ES-I3 (cell line): Measurements from ENCODE around the gene AVL9.

ENCODE experiments used
- H3K36me3 ChIP-seq: 2 replicates; pipeline ENCODE4 v1.6.1; 2013; ENCODE audit warnings: mild to moderate bottlenecking, low read length, control low read depth, moderate library complexity; ENCODE audit not compliant: insufficient read depth
- H3K4me1 ChIP-seq: 2 replicates; pipeline ENCODE4 v1.6.1; 2013; ENCODE audit warnings: mild to moderate bottlenecking, control low read depth, low read length; ENCODE audit not compliant: insufficient read depth
- H3K9ac ChIP-seq: 2 replicates; pipeline ENCODE4 v1.6.1; 2013; ENCODE audit warnings: low read depth, mild to moderate bottlenecking, low read length, moderate library complexity
- H3K9me3 ChIP-seq: 2 replicates; pipeline ENCODE4 v1.6.1; 2013; ENCODE audit warnings: mild to moderate bottlenecking, low read length, moderate library complexity; ENCODE audit not compliant: control insufficient read depth, insufficient read depth

Gene AVL9

DNA sequence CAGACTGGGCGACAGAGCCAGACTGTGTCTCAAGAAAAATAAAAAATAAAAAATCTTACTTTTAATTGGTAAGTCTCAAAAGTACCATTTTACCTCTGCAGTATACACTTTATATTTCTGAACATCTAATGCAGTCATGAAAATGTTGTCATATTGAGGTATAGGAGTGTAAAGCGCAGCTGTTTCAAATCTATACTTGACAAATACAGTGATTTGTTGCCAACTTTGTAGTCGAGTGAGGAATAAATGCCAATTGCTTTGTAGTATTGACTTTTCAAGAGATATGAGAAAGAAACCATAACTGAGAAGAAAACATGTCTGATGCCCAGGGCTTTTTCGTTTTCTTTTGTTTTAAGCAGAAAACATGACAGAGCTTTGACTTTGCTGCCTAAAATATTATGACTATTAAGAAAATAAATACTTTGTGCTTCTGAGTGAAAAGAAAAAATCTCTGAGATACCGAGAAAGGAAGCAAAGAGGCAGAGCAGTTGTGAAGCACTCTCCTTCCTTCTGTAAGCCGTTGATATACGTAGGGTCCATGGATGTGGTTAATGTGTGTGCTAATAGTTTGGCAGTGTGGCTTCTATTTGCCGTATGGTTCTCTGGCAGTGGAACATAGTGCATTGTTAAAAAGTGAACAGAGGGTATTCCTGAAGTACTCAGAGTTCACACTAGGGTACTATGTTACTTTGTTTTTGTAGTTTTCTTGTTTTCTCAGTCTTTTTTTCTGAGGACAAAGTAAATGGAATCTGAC, 38.2 kb downstream of the AVL9 start:
- Histone ChIP-seq H3K9me3 (no peaks in the 10 kb centered on the region), H3K36me3 (no peaks in the 10 kb centered on the region), H3K9ac (no peak overlapping the region), H3K4me1 (peaks cover 5% of the 10 kb centered on the region; the same call in 1 of the 2 replicates)

DNA sequence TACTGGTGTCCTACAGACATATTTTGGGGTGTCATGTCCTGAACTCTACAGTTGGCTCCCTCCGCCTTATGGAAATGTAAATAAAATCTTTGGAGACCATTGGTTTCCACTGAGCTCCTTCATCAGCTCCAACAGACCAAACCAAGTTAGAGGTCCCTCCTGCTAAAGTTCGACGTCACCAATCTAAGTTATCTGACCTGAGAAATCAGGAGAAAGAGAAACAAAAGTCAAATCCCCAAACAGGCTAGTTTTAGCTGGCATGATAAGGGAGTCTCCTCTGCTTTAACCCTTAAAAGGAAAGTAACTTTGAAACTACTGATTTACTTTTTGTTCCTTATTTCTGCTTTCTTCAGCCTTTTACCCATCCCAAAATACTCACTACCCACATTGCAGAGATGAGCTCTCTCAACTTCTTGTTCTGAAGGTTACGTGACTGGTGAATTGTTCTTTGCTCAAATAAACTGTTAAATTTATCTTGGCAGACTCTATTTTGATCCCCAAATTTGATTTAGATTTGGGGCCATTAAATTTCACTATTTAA, 39.9 kb downstream of the AVL9 start:
- Histone ChIP-seq H3K9ac (no peak overlapping the region), H3K9me3 (no peaks in the 10 kb centered on the region), H3K36me3 (no peaks in the 10 kb centered on the region), H3K4me1 (peaks cover 5% of the 10 kb centered on the region; the same call in 1 of the 2 replicates)

DNA sequence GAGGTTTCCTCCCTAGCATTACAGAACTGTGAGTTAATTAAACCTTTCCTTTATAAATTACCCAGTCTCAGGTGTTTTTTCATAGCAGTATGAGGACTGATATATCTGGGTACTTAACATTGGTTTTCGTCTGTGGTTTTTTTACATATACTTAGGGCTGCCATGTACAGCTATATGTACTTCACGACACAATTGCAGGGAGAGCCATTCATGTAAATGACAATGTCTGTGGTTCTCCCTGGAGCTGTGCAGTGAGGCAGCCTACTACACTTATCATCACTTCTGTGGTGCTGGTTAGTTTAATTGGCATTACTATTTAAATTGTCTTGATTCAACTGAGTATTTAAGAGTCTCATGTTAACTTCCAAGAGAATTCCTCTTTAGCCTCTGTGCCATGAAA, 40.7 kb downstream of the AVL9 start:
- Histone ChIP-seq H3K36me3 (no peaks in the 10 kb centered on the region), H3K4me1 (peaks cover 5% of the 10 kb centered on the region; the same call in 1 of the 2 replicates), H3K9ac (no peak overlapping the region), H3K9me3 (no peaks in the 10 kb centered on the region)

DNA sequence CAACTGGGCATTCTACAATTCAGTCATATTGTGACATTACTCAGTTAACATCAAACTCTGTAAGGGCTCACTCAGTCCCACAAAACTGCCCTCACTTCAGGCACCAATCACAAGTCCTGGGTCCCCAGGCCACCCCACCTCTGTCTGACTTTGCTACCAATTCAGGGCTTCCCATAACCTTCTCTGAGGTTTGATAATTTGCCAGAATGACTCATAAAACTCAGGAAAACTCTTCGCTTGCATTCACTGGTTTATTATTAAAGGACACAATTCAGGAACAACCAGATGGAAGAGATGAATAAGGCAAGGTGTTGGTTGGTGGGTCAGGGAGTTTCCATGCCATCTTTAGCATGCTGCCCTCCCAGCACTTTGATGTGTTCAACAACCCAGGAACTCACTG, 41.3 kb downstream of the AVL9 start:
- no peak overlapping the region for H3K9ac ChIP-seq
- peaks cover 5% of the 10 kb centered on the region; the same call in 1 of the 2 replicates for H3K4me1 ChIP-seq
- H3K9me3 ChIP-seq = no peaks in the 10 kb centered on the region
- no peaks in the 10 kb centered on the region for H3K36me3 ChIP-seq

DNA sequence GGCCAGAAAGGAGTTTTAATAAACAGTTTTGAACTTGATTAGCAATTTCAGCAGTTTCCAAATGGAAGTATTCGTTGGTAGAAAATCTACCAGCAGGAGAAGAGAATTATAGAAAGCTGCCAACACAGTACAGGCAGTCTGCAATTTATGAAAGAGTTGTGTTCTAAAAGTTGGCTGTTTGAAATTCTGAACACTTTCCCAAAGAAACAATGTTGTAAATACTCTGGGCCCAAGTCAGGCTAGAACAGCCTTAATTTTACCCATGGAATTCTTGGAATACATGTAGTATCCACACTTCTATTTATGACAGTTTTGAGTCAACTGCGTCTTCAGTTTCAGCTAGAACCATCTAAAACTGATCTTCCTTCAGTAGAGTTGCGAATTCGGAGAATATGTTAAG, 42.5 kb downstream of the AVL9 start:
- Histone ChIP-seq H3K4me1 (peaks cover 5% of the 10 kb centered on the region; the same call in 1 of the 2 replicates), H3K9me3 (no peaks in the 10 kb centered on the region), H3K9ac (no peak overlapping the region), H3K36me3 (0 out of 2 replicates have a peak, but pooled peaks cover 1% of the 10 kb centered on the region)

DNA sequence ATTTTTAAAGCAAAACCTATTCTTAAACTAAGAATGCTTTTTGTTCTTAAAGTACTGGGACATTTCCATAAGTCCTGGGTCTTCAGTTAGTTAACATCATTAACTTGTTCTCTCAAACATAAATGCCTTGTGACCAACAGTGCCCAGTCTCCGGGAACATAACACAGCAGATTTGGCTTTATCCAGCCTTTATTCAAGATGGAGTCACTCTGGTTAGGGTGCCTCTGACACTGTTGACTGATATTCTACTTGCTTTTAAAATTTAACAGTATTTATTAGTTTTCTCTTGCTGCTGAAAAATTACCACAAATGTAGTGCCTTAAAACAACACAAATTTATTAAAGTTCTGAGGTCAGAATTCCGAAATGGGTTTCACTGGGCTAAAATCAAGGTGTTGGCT, 44.1 kb downstream of the AVL9 start:
- no peaks in the 10 kb centered on the region for H3K9me3 ChIP-seq
- peaks cover 5% of the 10 kb centered on the region; the same call in 1 of the 2 replicates for H3K4me1 ChIP-seq
- H3K36me3 ChIP-seq = 0 out of 2 replicates have a peak, but pooled peaks cover 4% of the 10 kb centered on the region

DNA sequence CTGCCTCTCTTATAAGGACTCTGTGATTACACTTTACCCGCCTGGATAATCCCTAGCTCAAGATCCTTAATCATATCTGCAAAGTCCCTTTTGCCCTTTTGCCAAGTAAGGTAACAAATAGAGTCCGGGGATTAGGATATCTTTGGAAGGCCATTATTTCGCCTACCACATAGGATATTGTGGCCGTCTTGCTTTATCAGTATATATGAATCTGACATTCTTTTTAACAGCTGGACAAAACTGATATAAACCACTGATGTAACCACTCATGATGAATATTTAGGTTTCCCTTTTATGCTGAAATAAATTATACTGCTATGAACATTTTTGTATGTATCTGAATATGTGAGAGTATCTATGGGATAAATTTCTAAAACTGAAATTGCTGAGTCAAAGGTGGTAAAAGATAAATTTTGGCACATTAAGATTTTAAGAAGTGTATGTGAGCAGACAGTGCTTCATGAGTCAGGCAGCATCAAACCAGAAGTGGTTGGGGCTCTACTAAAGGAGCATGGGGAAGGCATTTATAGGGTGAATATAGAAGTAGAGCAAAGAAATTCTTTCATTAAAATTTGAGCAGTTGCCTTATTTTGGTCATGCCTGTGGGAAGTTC, 44.7 kb downstream of the AVL9 start:
- Histone ChIP-seq H3K9me3 (no peaks in the 10 kb centered on the region), H3K36me3 (0 out of 2 replicates have a peak, but pooled peaks cover 4% of the 10 kb centered on the region), H3K9ac (no peak overlapping the region), H3K4me1 (peaks cover 5% of the 10 kb centered on the region; the same call in 1 of the 2 replicates)

More for the DNA sequence above, 44.1 kb downstream of the AVL9 start:
- H3K9ac ChIP-seq = no peak overlapping the region

DNA sequence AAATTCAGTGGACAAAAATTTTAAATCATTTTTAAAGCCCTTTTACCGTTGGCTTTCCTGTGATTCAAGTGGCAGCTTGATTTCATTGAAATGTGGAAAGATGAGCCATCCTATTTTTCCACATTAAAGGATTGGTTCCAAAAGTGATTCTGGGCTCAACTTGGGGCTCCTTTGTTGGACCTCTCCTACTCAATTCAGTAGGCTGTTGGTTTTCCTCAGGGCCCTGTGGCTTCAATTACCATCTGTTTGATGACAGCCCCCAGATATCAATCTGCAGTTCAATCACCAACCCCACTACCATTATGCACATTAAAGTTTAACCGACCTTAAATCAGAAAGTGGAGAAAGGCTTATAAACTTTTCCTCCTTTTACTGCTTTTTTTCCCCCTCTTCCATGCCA, 47.3 kb downstream of the AVL9 start:
- Histone ChIP-seq H3K9ac (no peak overlapping the region), H3K9me3 (no peaks in the 10 kb centered on the region), H3K4me1 (no peaks in the 10 kb centered on the region), H3K36me3 (0 out of 2 replicates have a peak, but pooled peaks cover 4% of the 10 kb centered on the region)

DNA sequence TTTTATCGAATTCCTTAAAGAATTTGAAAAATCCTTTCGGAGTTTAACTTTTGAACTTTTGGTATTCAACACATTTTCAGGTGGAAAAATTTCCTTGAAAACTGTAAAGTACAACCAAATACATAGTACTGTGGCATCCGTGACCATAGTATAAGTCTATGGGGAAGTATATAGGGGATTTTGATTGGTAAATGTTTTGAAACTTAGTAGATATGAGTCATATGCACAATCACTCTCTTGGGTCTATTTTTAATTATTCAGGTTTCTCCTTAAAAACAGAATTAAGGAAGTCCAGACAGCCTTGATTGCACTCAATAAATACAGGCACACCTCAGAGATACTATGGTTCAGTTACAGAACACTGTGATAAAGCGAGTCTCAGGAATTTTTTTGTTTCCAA, 64.2 kb downstream of the AVL9 start:
- Histone ChIP-seq H3K9me3 (no peaks in the 10 kb centered on the region), H3K36me3 (peaks cover 4% of the 10 kb centered on the region), H3K4me1 (no peaks in the 10 kb centered on the region), H3K9ac (no peak overlapping the region)

DNA sequence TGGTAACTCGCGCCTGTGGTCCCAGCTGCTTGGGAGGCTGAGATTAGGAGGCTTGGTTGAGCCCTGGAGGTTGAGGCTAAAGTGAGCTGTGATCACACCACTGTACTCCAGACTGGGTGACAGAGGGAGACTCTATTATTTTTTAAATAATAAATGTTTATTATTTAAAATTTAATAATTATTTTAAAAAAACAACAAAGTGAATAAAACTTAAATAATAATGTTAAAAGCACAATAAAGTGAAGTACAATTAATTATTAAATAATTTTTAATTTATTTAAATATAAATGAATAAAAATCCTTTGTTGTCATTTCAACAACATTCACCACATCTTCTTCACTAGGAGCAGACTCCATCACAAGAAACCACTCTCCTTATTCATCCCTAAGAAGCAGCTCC, 64.8 kb downstream of the AVL9 start:
- no peaks in the 10 kb centered on the region for H3K4me1 ChIP-seq
- no peaks in the 10 kb centered on the region; the same call in none of the 2 replicates for H3K36me3 ChIP-seq
- H3K9me3 ChIP-seq = no peaks in the 10 kb centered on the region
- H3K9ac ChIP-seq = no peak overlapping the region

DNA sequence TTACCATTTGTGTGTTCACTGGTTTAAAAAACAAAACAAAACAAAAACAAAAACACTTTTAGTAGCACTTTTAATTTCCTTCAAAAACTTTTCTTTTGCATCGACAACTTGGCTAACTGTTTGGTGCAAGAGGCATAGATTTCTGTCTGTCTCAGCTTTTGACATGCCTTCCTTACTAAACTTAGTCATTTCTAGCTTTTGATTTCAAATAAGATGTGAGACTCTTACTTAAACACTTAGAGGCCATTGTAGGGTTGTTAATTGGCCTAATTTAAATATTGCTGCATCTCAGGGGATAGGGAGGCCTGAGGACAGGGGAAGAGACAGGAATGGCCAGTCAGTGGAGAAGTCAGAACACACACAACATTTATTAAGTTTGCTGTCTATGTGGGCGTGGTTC, 66.3 kb downstream of the AVL9 start:
- Histone ChIP-seq H3K9me3 (no peaks in the 10 kb centered on the region), H3K4me1 (no peaks in the 10 kb centered on the region), H3K36me3 (no peaks in the 10 kb centered on the region; the same call in 1 of the 2 replicates), H3K9ac (no peak overlapping the region)

DNA sequence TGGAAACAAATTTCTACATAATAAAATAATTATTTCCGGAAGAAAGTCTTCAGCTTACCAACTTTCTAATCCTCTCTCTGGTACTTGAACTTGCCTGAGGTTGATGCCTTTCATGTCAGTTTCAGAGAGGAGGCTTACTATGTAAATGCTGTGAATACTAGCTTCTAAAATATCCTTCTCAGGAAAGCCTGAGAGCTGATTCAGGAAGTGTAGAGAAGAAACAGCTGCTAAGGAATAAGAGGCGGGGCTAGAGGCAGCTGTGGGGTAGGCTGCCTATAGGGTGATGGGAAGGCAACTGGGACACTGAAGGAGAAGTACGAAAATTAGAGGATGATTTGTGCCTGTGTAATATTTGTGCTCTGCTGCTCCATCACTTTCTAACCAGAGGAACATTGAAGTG, 69.3 kb downstream of the AVL9 start:
- no peaks in the 10 kb centered on the region for H3K9me3 ChIP-seq
- no peaks in the 10 kb centered on the region for H3K4me1 ChIP-seq
- H3K9ac ChIP-seq = no peak overlapping the region
- no peaks in the 10 kb centered on the region for H3K36me3 ChIP-seq

DNA sequence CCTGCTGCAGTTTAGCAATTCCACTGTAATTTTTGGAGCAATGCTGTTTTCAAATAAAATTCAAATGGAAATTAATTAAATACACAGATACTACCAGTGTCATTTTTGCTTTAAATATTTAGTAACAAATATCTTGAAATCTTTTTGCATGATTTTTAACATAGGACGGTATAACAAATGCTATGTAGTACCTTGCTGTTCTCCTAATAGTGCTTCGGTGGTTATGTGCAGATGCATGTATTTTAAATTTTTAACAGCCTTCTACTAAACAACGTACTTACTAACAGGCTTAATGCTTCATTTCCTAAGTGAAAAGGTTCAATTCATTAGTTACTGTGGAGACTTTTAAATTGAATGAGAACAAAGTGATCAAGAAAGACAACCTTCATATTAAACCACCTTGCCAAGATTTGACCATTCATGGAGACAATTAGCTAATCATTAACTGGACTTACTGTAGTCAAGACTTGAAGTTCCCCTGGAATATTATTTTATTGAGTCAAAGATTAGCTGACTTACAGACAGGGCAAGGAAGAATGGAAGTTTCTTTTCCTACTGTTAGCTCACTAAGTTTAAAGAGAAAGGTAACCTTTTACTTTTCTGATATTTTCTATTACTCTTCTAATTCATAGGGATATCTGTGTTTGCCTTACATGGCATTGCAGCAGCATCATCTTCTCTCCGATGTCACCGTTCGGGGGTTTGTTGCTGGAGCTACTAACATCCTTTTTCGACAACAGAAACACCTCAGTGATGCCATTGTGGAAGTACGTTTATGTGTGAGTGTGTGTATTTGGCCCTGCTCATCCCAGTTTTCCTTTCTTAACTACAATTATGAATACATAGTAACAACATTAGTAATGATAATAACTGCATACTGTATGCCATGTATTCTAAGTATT, 74.3 kb downstream of the AVL9 start:
- H3K9me3 ChIP-seq = no peaks in the 10 kb centered on the region
- H3K9ac ChIP-seq = no peak overlapping the region
- no peaks in the 10 kb centered on the region for H3K4me1 ChIP-seq
- peaks cover 7% of the 10 kb centered on the region for H3K36me3 ChIP-seq

DNA sequence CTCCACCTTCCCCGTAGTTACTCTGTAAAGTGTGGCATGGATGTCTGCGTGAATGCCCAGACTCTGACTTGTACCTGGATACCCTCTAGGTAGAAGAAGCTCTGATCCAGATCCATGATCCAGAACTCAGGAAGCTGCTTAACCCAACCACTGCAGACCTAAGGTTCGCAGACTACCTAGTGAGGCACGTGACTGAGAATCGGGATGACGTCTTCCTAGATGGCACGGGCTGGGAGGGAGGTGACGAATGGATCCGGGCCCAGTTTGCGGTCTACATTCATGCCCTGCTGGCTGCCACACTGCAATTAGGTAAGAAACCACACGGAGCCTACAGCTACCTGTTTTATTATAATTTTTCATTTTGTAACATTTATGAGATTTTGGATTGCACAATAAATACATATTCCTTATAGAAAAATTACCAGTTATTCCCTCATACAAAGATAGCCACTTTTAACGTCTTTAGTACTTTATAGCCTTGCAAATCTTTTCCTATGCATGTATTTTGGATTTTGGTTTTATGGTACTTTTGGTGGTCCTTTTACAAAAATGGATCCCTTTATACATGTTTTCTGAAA, 77.9 kb downstream of the AVL9 start:
- no peaks in the 10 kb centered on the region for H3K4me1 ChIP-seq
- H3K9ac ChIP-seq = no peak overlapping the region
- peaks cover 13% of the 10 kb centered on the region for H3K36me3 ChIP-seq
- H3K9me3 ChIP-seq = no peaks in the 10 kb centered on the region
